Heart left ventricle (tissue), 13 donors: ENCODE results near the gene DOCK3.
"Not testable (repeated sequence)": the region's sequence is repeated elsewhere in the genome, so short reads cannot be mapped to it uniquely, and the experiment has no call there.

Experiments
- CTCF ChIP-seq, 12 donors: fragments of 200-600 bp; sonication (generic) in 4 of 12; IDR thresholded peaks; one replicate each; pipeline versions ENCODE4 v1.5.0 to v1.8.0; 2018 to 2022; ENCODE audit warnings: antibody characterized with exemption in 12 of 12, mild to moderate bottlenecking in 5 of 12
- POLR2A ChIP-seq, 2 donors: fragments of 450-650 bp; IDR thresholded peaks; one replicate each; pipeline ENCODE4 v1.6.1; 2017; ENCODE audit warnings: antibody characterized with exemption in 2 of 2, mild to moderate bottlenecking in 2 of 2, moderate library complexity in 2 of 2
- donor health status: ischemic (EF 13 %, LVEDD 7.1; RV severe dilation, severe dysfunction).
- donor health status: DM: no; HTN: yes; CAD: no.
- donor health status: DM: no; HTN: no; CAD: no.
- donor health status: ischemic (EF 25% LVEDD 6.9; RV normal size, moderate dysfunction).
- donor health status: ischemic (EF 25% LVEDD 5.7; RV mildly dilated, moderate dysfunction).
- donor health status: ischemic (EF 35%, LVEDD 5.7; RV mildly dilated, moderate dysfunction).
- donor health status: nonischemic (EF 11% LVEDD 7.7; RV severe dilation, severe dysfunction).
- donor health status: DM: yes; HTN: yes; CAD: no.
- donor health status: PGD.
- donor health status: ischemic (EF 29% LVEDD 5.4; RV normal size, mild dysfunction).
- donor health status: nonischemic (EF 23%, LVEDD 6.1; RV moderate dilation, normal function).

- TF ChIP-seq CTCF, POLR2A (IDR thresholded peaks at IDR 0.05): not testable (repeated sequence)
These were observed 8.9 kb upstream of the DOCK3 start for GRCh38 chr3:50665841-50666115.
